ENCODE measurements around the gene KNOP1.

DNA sequence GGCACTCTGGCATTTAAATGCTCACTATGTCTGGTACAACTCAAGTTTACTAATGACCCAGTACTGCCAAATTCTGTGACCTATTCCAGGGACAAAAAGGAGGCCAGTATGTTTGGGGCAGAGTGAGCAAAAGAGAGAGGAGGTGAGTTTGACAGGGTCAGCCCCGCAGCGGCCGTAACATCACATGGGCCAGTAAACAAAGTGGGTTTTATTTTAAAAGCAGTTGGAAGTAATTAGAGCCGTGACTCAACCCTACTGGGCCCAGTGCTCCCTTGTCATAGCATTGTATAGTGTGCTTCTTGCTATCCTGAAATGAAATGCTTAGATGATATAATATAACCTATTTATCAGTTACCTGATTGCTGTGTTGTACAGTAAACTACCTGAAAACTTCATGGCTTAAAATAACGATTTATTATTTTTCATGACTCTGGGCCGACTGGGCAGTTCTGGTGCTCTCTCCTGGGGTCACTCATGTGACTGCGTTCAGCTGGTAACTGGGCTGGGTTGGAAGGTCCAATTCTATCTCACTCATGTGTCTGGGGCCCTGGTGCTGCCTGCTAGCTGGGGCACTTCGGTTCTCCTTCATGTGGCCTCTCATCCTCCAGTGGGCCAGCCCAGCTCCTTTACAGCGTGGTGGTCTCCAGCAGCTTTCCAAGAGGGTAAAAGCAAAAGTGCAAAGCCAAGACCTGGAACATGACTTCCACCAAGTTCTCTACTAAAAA lies 27.4 kb upstream of the KNOP1 start:
- TF ChIP-seq, protein P1, sequence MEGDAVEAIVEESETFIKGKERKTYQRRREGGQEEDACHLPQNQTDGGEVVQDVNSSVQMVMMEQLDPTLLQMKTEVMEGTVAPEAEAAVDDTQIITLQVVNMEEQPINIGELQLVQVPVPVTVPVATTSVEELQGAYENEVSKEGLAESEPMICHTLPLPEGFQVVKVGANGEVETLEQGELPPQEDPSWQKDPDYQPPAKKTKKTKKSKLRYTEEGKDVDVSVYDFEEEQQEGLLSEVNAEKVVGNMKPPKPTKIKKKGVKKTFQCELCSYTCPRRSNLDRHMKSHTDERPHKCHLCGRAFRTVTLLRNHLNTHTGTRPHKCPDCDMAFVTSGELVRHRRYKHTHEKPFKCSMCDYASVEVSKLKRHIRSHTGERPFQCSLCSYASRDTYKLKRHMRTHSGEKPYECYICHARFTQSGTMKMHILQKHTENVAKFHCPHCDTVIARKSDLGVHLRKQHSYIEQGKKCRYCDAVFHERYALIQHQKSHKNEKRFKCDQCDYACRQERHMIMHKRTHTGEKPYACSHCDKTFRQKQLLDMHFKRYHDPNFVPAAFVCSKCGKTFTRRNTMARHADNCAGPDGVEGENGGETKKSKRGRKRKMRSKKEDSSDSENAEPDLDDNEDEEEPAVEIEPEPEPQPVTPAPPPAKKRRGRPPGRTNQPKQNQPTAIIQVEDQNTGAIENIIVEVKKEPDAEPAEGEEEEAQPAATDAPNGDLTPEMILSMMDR (IDR thresholded peaks at IDR 0.05 in 4 of 5, conservative IDR thresholded peaks at IDR 0.05 in 1 of 5) = no peak
- TF ChIP-seq POLR2A (IDR thresholded peaks at IDR 0.05) = no peak
